DND-41 (cell line): ENCODE data around the gene HAO1.

Experiments used
- EZH2 ChIP-seq: IDR thresholded peaks from 3 replicates; pipeline ENCODE4 v1.6.1; 2012; ENCODE audit warnings: borderline replicate concordance, low read depth, mild to moderate bottlenecking, moderate library complexity, low read length, inconsistent platforms; ENCODE audit not compliant: severe bottlenecking
- TF ChIP-seq, protein P1 (sequence below): IDR thresholded peaks from 2 replicates; pipeline ENCODE4 v1.5.1; 2012; ENCODE audit warnings: borderline replicate concordance, low read length, moderate library complexity, mild to moderate bottlenecking; ENCODE audit not compliant: poor library complexity, severe bottlenecking; ENCODE audit errors: extremely low read depth

DNA sequence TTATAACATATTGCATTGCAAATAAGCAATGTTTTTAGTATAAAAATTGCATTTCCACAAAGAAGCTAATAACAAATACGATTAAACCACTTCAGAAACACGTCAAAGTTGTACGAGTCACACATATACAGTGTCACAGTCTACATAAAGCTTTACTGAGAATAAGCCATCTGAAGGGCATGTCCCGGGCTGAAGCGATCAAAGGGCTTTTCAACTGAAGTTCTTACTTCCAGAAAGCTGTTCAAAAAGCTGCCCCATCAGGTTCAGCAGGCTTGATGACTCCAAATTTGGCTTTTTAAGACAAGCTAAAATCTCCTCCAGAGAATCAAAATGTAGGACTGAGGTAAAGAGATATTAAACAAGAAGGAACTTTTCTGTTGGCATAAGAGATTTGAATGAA, 37.5 kb upstream of the HAO1 start:
- TF ChIP-seq, protein P1, sequence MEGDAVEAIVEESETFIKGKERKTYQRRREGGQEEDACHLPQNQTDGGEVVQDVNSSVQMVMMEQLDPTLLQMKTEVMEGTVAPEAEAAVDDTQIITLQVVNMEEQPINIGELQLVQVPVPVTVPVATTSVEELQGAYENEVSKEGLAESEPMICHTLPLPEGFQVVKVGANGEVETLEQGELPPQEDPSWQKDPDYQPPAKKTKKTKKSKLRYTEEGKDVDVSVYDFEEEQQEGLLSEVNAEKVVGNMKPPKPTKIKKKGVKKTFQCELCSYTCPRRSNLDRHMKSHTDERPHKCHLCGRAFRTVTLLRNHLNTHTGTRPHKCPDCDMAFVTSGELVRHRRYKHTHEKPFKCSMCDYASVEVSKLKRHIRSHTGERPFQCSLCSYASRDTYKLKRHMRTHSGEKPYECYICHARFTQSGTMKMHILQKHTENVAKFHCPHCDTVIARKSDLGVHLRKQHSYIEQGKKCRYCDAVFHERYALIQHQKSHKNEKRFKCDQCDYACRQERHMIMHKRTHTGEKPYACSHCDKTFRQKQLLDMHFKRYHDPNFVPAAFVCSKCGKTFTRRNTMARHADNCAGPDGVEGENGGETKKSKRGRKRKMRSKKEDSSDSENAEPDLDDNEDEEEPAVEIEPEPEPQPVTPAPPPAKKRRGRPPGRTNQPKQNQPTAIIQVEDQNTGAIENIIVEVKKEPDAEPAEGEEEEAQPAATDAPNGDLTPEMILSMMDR = no peak
- TF ChIP-seq EZH2 = no peak
